ENCODE results near the gene RPL23. TPM values are rescaled to one million over a fixed set of nuclear protein-coding genes. Genes with fewer than 3 reads are reported as not detected.

RPL23 gene
- total RNA-seq, 1 donor from 2014 or later: 1,142 TPM

GRCh38 chr17:38888842-38889241 lies 35.3 kb upstream of the RPL23 start:
- H3K36me3 ChIP-seq: peaks cover 80% of the 10 kb centered on the region
- no peaks in the 10 kb centered on the region for H3K9me3 ChIP-seq
- no peak overlapping the region for H3K27ac ChIP-seq
- peaks cover 43% of the 10 kb centered on the region for H3K4me1 ChIP-seq
- no peaks in the 10 kb centered on the region for H3K27me3 ChIP-seq
- ATAC-seq (no peak), DNase-seq (no peak)
- TF ChIP-seq CTCF (IDR thresholded peaks at IDR 0.05): no peak
- no peak overlapping the region for H3K4me3 ChIP-seq
- intact Hi-C loops (cut with DNase I): no loop called here

GRCh38 chr17:38886643-38887010 lies 33.1 kb upstream of the RPL23 start:
- H3K27me3 ChIP-seq: no peaks in the 10 kb centered on the region
- peaks cover 52% of the 10 kb centered on the region for H3K4me1 ChIP-seq
- H3K9me3 ChIP-seq: no peaks in the 10 kb centered on the region
- peaks cover 62% of the 10 kb centered on the region for H3K36me3 ChIP-seq
- TF ChIP-seq CTCF (IDR thresholded peaks at IDR 0.05): no peak
- H3K27ac ChIP-seq: no peak overlapping the region
- no peak for DNase-seq
- intact Hi-C loops (cut with DNase I): no loop called here
- no peak overlapping the region for H3K4me3 ChIP-seq
- ATAC-seq: no peak

- intact Hi-C loops (cut with DNase I): no loop called here
- no peak for TF ChIP-seq CTCF (IDR thresholded peaks at IDR 0.05)
- H3K4me1 ChIP-seq: peaks cover 55% of the 10 kb centered on the region
- H3K27me3 ChIP-seq: no peaks in the 10 kb centered on the region
- H3K9me3 ChIP-seq: no peaks in the 10 kb centered on the region
- H3K4me3 ChIP-seq: no peak overlapping the region
- H3K36me3 ChIP-seq: peaks cover 61% of the 10 kb centered on the region
- DNase-seq (no peak), ATAC-seq (no peak)
- H3K27ac ChIP-seq: no peak overlapping the region
These were observed 32.5 kb upstream of the RPL23 start for GRCh38 chr17:38885728-38886642.

GRCh38 chr17:38885044-38885727 lies 31.7 kb upstream of the RPL23 start:
- DNase-seq (no peak), ATAC-seq (no peak)
- peaks cover 63% of the 10 kb centered on the region for H3K4me1 ChIP-seq
- H3K27ac ChIP-seq: no peak overlapping the region
- no peak overlapping the region for H3K4me3 ChIP-seq
- intact Hi-C loops (cut with DNase I): no loop called here
- no peaks in the 10 kb centered on the region for H3K9me3 ChIP-seq
- H3K36me3 ChIP-seq: peaks cover 61% of the 10 kb centered on the region
- no peak for TF ChIP-seq CTCF (IDR thresholded peaks at IDR 0.05)
- no peaks in the 10 kb centered on the region for H3K27me3 ChIP-seq

- ATAC-seq (no peak), DNase-seq (no peak)
- Histone ChIP-seq H3K27me3 (no peaks in the 10 kb centered on the region), H3K36me3 (peaks cover 59% of the 10 kb centered on the region), H3K27ac (peak overlapping the region; percentile 63), H3K9me3 (no peaks in the 10 kb centered on the region), H3K4me1 (peaks cover 74% of the 10 kb centered on the region), H3K4me3 (no peak overlapping the region)
- intact Hi-C loops (cut with DNase I): no loop called here
- TF ChIP-seq CTCF (IDR thresholded peaks at IDR 0.05): no peak
These were observed 30.3 kb upstream of the RPL23 start for GRCh38 chr17:38883592-38884526.

Measured in upper lobe of right lung (tissue), 1 donor.